ENCODE results near the gene ARAP3. TPM values are rescaled to one million over a fixed set of nuclear protein-coding genes. Genes with fewer than 3 reads are reported as not detected.

ARAP3 gene
- total and polyA plus RNA-seq, 4 donors, result 15.7 to 26.6 (median 19.7) TPM

DNA sequence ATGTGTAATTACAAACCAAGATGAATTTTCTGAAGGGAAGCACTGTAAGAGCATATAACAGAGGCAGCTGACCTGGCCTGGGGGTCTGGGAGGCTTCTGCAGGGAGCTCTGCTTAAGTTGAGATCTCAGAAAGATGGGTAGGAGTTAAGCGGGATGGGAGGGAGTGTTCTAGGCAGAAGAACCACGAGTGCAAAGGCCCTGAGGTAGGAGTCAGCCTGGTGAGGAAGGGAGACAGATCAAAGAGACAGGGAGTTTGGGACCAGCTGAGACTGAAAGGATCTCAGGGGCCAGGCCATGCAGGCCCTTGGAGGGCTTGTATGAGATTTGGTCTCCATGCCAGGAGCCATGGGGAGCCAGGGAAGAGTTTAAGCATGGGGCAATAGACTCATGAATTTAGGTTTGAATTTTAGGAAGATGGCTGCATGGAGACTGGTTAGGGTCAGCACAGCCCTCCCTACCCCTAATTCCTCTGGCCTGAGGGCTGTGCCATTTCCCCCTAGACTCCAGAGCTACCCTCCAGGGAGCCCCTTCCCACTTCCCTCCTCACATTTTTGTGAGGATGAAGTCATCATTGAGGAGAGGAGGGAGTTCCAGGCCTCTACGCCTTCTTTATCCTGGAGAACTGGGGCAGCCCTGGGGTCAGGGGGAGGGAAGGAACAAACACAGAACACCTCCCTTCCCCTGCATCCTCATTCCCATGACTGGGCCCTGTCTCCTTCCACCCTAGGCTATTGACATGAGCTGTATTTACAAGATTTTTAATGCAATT lies 4.8 kb upstream of the ARAP3 start:
- Histone ChIP-seq H3K4me3 (no peak overlapping the region), H3K9me3 (ENCODE audit: control insufficient read depth in 4 of 4, insufficient read depth in 3 of 4, low read length in 3 of 4) (peaks cover 0 to 2% (median 0%) of the 10 kb centered on the region in 4 donors)
- 77 to 87% methylated on average over 3 of the region's 3 CpGs for WGBS, 2 donors

DNA sequence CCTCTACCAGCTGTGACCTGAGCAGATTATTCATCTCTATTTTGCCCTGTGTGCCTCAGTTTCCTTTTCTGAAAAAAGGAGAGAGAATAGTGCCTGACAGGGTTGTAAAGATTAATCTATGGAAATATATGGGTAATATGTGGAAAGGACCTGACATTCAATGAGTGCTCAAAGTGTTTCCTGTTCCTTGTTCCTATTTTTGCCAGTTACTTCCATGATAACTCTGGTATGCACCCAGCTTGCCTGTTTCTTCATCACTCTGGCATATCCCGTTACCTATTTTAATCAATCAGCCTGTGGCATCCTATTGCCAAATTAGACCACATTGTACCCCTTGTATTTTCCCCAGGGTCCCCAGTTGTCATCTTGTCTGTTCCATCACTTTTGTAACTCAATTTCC lies 3.6 kb upstream of the ARAP3 start:
- no peaks in the 10 kb centered on the region for H3K36me3 ChIP-seq (ENCODE audit: control insufficient read depth in 4 of 4, insufficient read depth in 4 of 4, low read length in 4 of 4)
- DNase-seq (no peak), ATAC-seq (ENCODE audit: insufficient read depth, low FRiP score) (no peak)
- 38 to 65% methylated on average over 1 of the region's 1 CpG for WGBS, 2 donors
- no peak overlapping the region for H3K27ac ChIP-seq (ENCODE audit: low read depth in 1 of 2, low read length in 1 of 2)
- no peak overlapping the region for H3K4me3 ChIP-seq
- no peak overlapping the region for H3K9ac ChIP-seq (ENCODE audit: insufficient read depth in 1 of 2, low read length in 2 of 2)
- peaks cover 0 to 2% (median 0%) of the 10 kb centered on the region in 4 donors for H3K9me3 ChIP-seq (ENCODE audit: control insufficient read depth in 4 of 4, insufficient read depth in 3 of 4, low read length in 3 of 4)
- H3K27me3 ChIP-seq (ENCODE audit: control insufficient read depth in 3 of 3, insufficient read depth in 3 of 3, low read length in 2 of 3), result peaks cover 0 to 4% (median 0%) of the 10 kb centered on the region in 3 donors
- peaks cover 0 to 28% (median 17%) of the 10 kb centered on the region in 5 donors for H3K4me1 ChIP-seq (ENCODE audit: control insufficient read depth in 5 of 5, insufficient read depth in 5 of 5, low read length in 5 of 5)
- TF ChIP-seq, protein P1, sequence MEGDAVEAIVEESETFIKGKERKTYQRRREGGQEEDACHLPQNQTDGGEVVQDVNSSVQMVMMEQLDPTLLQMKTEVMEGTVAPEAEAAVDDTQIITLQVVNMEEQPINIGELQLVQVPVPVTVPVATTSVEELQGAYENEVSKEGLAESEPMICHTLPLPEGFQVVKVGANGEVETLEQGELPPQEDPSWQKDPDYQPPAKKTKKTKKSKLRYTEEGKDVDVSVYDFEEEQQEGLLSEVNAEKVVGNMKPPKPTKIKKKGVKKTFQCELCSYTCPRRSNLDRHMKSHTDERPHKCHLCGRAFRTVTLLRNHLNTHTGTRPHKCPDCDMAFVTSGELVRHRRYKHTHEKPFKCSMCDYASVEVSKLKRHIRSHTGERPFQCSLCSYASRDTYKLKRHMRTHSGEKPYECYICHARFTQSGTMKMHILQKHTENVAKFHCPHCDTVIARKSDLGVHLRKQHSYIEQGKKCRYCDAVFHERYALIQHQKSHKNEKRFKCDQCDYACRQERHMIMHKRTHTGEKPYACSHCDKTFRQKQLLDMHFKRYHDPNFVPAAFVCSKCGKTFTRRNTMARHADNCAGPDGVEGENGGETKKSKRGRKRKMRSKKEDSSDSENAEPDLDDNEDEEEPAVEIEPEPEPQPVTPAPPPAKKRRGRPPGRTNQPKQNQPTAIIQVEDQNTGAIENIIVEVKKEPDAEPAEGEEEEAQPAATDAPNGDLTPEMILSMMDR (IDR thresholded peaks at IDR 0.05; ENCODE audit: control extremely low read depth, extremely low read depth), result no peak

More for the DNA sequence above, 4.8 kb upstream of the ARAP3 start:
- H3K27me3 ChIP-seq (ENCODE audit: control insufficient read depth in 3 of 3, insufficient read depth in 3 of 3, low read length in 2 of 3), result peaks cover 0 to 10% (median 0%) of the 10 kb centered on the region in 3 donors
- TF ChIP-seq, protein P1 (IDR thresholded peaks at IDR 0.05; ENCODE audit: control extremely low read depth, extremely low read depth), result no peak
- DNase-seq, result no peak
- no peak overlapping the region for H3K9ac ChIP-seq (ENCODE audit: insufficient read depth in 1 of 2, low read length in 2 of 2)
- H3K36me3 ChIP-seq (ENCODE audit: control insufficient read depth in 4 of 4, insufficient read depth in 4 of 4, low read length in 4 of 4), result no peaks in the 10 kb centered on the region
- ATAC-seq (ENCODE audit: insufficient read depth, low FRiP score), result no peak
- H3K27ac ChIP-seq (ENCODE audit: low read depth in 1 of 2, low read length in 1 of 2), result no peak overlapping the region
- peaks cover 0 to 18% (median 7%) of the 10 kb centered on the region in 5 donors for H3K4me1 ChIP-seq (ENCODE audit: control insufficient read depth in 5 of 5, insufficient read depth in 5 of 5, low read length in 5 of 5)

DNA sequence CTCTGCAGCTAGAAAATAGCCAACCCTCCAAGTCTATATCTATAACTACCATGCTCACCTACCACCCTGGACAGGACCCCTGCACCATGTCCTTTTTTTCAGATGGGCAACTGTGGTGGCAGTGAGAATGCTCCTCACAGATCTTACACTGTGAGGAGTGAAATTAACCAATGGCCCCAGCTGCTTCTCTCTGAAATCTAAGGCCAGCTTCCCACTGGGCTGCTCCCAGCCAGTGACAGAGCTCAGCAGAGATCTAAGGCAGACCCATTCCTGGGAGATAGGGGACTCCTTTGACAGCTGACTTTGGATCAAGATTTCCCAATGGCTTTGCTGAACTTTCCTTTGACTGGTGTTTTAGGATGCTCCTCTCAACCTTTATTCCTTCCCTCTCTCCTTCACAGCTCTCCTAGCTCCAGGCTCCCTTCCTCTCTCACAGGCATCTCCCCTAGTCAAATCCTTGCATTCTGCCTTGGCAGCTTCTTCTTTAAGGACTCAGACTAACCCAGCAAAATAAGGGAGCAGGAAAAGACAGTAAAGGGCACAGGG lies 1.6 kb upstream of the ARAP3 start:
- ATAC-seq (ENCODE audit: insufficient read depth, low FRiP score) (no peak), DNase-seq (peak in 1 of 3 donors; percentile 20)
- peaks cover 0 to 2% (median 0%) of the 10 kb centered on the region in 4 donors for H3K9me3 ChIP-seq (ENCODE audit: control insufficient read depth in 4 of 4, insufficient read depth in 3 of 4, low read length in 3 of 4)
- TF ChIP-seq, protein P1 (IDR thresholded peaks at IDR 0.05; ENCODE audit: control extremely low read depth, extremely low read depth), result no peak
- H3K27me3 ChIP-seq (ENCODE audit: control insufficient read depth in 3 of 3, insufficient read depth in 3 of 3, low read length in 2 of 3), result no peaks in the 10 kb centered on the region
- H3K36me3 ChIP-seq (ENCODE audit: control insufficient read depth in 4 of 4, insufficient read depth in 4 of 4, low read length in 4 of 4), result peaks cover 0 to 4% (median 0%) of the 10 kb centered on the region in 4 donors
- no peak overlapping the region for H3K9ac ChIP-seq (ENCODE audit: insufficient read depth in 1 of 2, low read length in 2 of 2)
- H3K4me3 ChIP-seq, result no peak overlapping the region
- peak overlapping the region; percentile 11 to 47 for H3K27ac ChIP-seq (ENCODE audit: low read depth in 1 of 2, low read length in 1 of 2)
- H3K4me1 ChIP-seq (ENCODE audit: control insufficient read depth in 5 of 5, insufficient read depth in 5 of 5, low read length in 5 of 5), result peaks cover 0 to 35% (median 17%) of the 10 kb centered on the region in 5 donors

Data from lung (tissue), 12 donors.